Effector memory CD8-positive, alpha-beta T cell (primary cell): ENCODE results near the gene PIGH.
"Not testable (repeated sequence)": the region's sequence is repeated elsewhere in the genome, so short reads cannot be mapped to it uniquely, and the experiment has no call there.

Source experiments
- ATAC-seq: fragments of 150-1000 bp; cut with Tn5 transposase; replicated peaks from 2 replicates; pipeline ENCODE4 v1.10.0; 2021; ENCODE audit warnings: mild to moderate bottlenecking, moderate library complexity
- DNase-seq, 3 experiments: peaks; one replicate each; pipeline ENCODE4 v3.0.0; 2021
- H3K27ac Mint-ChIP-seq, 2 donors: one replicate each; pipeline ENCODE4 v1.8.0; 2022; ENCODE audit warnings: mild to moderate bottlenecking in 2 of 2, mixed read lengths in 2 of 2, moderate library complexity in 2 of 2
- H3K27me3 Mint-ChIP-seq, 2 donors: one replicate each; pipeline ENCODE4 v1.8.0; 2022; ENCODE audit warnings: mixed read lengths in 2 of 2
- H3K36me3 Mint-ChIP-seq: one replicate; pipeline ENCODE4 v1.8.0; 2022; ENCODE audit warnings: mild to moderate bottlenecking, moderate library complexity, mixed read lengths; ENCODE audit not compliant: insufficient read depth
- H3K4me1 Mint-ChIP-seq, 2 donors: one replicate each; pipeline ENCODE4 v1.8.0; 2022; ENCODE audit warnings: low read depth in 2 of 2, mixed read lengths in 2 of 2
- H3K4me3 Mint-ChIP-seq, 2 donors: one replicate each; pipeline ENCODE4 v1.8.0; 2022; ENCODE audit warnings: mild to moderate bottlenecking in 2 of 2, mixed read lengths in 2 of 2, moderate library complexity in 2 of 2
- H3K9me3 Mint-ChIP-seq, 2 donors: one replicate each; pipeline ENCODE4 v1.8.0; 2022; ENCODE audit warnings: mixed read lengths in 2 of 2

The PIGH gene

DNA sequence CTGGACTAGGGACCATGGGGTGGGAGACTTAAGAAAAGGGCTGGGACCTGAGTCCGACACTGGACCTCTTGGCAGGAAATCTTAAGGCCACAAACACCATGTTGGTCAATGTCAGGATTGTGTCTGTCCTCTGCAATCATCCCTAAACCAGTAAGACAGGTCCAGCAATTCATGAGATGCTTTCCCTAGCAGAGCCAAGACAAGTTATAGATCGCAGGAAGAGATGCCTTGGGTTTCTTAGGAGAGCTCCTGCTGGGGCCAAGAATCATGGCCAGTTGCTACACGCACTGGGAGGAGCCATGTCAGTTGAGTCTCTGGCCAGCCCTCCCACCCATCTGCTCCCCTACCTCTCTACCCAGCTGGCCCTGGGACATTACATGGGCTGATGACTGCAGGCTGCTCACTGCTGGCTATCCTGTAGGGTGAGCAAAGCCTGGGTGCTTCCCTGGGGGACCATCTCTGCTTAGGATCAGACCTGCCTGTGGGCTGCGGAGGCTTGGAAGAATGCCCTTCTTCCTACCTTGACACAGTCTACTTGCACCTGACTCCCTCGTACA lies 52.8 kb downstream of the PIGH start:
- no peaks in the 10 kb centered on the region for H3K9me3 Mint-ChIP-seq
- no peak for DNase-seq
- ATAC-seq, result no peak
- H3K27me3 Mint-ChIP-seq, result peaks cover 32 to 75% of the 10 kb centered on the region in 2 donors
- H3K36me3 Mint-ChIP-seq, result no peaks in the 10 kb centered on the region
- H3K4me3 Mint-ChIP-seq, result no peak overlapping the region
- H3K27ac Mint-ChIP-seq, result no peak overlapping the region
- H3K4me1 Mint-ChIP-seq, result no peaks in the 10 kb centered on the region

DNA sequence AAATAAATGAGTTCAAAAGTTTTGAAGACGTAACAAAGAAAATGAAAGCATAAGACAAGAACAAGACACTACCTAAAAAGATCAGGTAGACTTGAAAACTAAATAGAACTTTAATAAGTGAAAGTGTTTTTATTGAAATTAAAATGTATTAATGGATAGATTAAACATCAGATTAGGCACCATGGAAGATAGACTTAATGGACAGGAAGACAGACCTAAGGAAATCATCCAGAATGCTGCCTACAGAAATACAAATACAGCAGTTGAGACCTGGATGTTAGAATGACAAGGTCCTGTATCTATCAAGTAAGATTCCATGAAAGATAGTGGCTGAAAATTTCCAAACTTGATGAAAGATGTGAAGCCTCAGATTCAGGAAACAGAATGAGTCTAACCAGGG lies 55.5 kb downstream of the PIGH start:
- H3K4me3 Mint-ChIP-seq, result no peak overlapping the region
- H3K27me3 Mint-ChIP-seq, result peaks cover 48 to 81% of the 10 kb centered on the region in 2 donors
- no peaks in the 10 kb centered on the region for H3K36me3 Mint-ChIP-seq
- H3K27ac Mint-ChIP-seq, result no peak overlapping the region
- H3K9me3 Mint-ChIP-seq, result no peaks in the 10 kb centered on the region
- peaks cover 4 to 7% of the 10 kb centered on the region in 2 donors for H3K4me1 Mint-ChIP-seq
- DNase-seq (no peak), ATAC-seq (no peak)

DNA sequence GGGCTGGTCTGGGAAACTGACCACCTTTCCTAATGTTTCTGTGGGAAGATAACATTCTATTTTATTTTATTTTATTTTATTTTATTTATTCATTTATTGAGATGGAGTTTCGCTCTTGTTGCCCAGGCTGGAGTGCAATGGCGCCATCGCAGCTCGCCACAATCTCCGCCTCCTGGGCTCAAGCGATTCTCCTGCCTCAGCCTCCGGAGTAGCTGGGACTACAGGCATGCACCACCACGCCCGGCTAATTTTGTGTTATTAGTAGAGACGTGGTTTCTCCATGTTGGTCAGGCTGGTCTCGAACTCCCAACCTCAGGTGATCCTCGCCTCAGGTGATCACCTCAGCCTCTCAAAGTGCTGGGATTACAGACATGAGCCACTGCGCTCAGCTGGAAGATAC lies 57.4 kb downstream of the PIGH start:
- not testable (repeated sequence) for H3K9me3 Mint-ChIP-seq, ATAC-seq, H3K4me1 Mint-ChIP-seq, H3K36me3 Mint-ChIP-seq, DNase-seq, H3K27ac Mint-ChIP-seq, H3K4me3 Mint-ChIP-seq
- H3K27me3 Mint-ChIP-seq, result peaks cover 52 to 82% of the 10 kb centered on the region in 2 donors

DNA sequence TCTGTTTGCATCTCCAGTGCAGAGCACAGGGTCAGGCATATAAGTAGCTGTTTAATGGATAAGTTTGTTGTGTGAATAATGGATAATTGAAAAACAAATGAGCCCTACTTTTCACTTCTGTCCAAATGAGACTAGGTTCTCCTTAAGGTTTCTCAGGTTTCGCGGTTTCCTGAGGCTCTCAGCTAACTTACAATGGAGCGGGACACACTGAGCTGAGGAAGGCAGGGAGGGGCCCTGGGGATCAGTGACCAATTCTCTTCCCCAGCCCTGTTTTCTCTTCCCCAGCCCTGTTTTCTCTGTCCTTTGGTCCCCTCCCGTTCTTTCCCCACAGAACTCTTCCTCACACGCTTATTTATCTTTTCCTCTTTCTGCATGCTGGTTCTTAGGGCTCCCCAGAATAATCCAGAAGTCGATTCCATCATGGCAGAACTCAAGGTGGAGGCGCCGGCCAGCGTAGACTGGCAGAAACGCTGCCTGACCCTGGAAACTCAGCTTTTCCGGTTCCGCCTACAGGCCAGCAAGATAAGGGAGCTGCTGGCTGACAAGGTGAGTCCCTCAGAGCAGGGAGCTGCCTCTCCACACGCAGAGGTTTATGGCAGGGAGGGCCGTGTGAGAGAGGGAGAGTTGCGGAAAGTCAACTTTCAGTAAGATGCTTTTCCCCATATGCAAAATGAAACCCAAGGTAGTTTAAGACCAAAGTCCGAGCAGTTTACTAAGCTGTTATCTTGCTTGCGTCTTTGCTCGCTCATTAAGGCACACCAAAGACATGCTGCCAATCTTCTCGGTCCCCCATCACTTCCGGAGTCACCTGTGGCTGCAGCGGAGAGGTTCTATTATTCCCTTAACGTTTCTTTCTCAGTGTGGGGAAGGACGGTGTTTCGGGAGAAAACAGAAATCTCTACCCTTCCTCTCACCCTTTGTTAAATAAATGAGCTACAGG lies 58.4 kb downstream of the PIGH start:
- Mint-ChIP-seq H3K36me3 (no peaks in the 10 kb centered on the region), H3K4me3 (peak overlapping the region; percentile 34 to 58), H3K9me3 (no peaks in the 10 kb centered on the region), H3K27me3 (peaks cover 45 to 73% of the 10 kb centered on the region in 2 donors), H3K4me1 (peaks cover 4 to 7% of the 10 kb centered on the region in 2 donors), H3K27ac (no peak overlapping the region)
- peak; percentile 37 for ATAC-seq
- DNase-seq, result no peak
